Stomach (tissue), 9 donors: ENCODE data around the gene LMCD1. TPM values are rescaled to one million over a fixed set of nuclear protein-coding genes. Genes with fewer than 3 reads are reported as not detected.

Source experiments
- DNase-seq, 2 donors: peaks; one replicate each; pipeline versions ENCODE4 v3.0.0 to v3.0.0-alpha.2; 2013 to 2019
- H3K27ac ChIP-seq, 5 donors: fragments of 200-600 bp in 4 of 5; sonication (generic) in 4 of 5; one replicate each; pipeline ENCODE4 v1.5.1; 2013 to 2019; ENCODE audit warnings: mild to moderate bottlenecking in 1 of 5, moderate library complexity in 1 of 5
- H3K27me3 ChIP-seq, 3 donors: fragments of 200-600 bp; sonication (generic); one replicate each; pipeline ENCODE4 v1.5.1; 2017 to 2019; ENCODE audit warnings: mixed run types in 1 of 3
- H3K36me3 ChIP-seq, 4 donors: fragments of 200-600 bp; sonication (generic); 1 replicate in 3 of 4; 2 replicates in 1 of 4; pipeline ENCODE4 v1.5.1; 2016 to 2019
- H3K4me1 ChIP-seq, 4 donors: fragments of 200-600 bp; sonication (generic); one replicate each; pipeline ENCODE4 v1.5.1; 2016 to 2019
- H3K4me3 ChIP-seq, 4 donors: fragments of 200-600 bp; sonication (generic) in 3 of 4; one replicate each; pipeline ENCODE4 v1.5.1; 2016 to 2019; ENCODE audit warnings: mild to moderate bottlenecking in 1 of 4
- H3K9me3 ChIP-seq, 4 donors: fragments of 200-600 bp; sonication (generic); one replicate each; pipeline ENCODE4 v1.5.1; 2016 to 2019
- EP300 ChIP-seq: sonication (generic); formaldehyde crosslinking; IDR thresholded peaks from one replicate; pipeline ENCODE4 v1.6.1; 2017; ENCODE audit warnings: antibody characterized with exemption
- POLR2A ChIP-seq, 4 donors: fragments of 450-650 bp; IDR thresholded peaks; one replicate each; pipeline ENCODE4 v1.6.1; 2016; ENCODE audit warnings: antibody characterized with exemption in 4 of 4, control low read depth in 2 of 4, mild to moderate bottlenecking in 1 of 4, moderate library complexity in 1 of 4
- POLR2AphosphoS5 ChIP-seq, 3 donors: sonication (generic); formaldehyde crosslinking; IDR thresholded peaks; one replicate each; pipeline ENCODE4 v1.6.1; 2016; ENCODE audit warnings: antibody characterized with exemption in 3 of 3
- WGBS, 5 donors: extraction: QIAGEN DNeasy Blood & Tissue Kit in 3 of 5; methylation state at CpG; one replicate each; pipeline versions ENCODE4 v1.1.5 to v1.1.7; 2013 to 2018; 5-methylcytosine and 5-hydroxymethylcytosine counted together
- intact Hi-C: fragments of 100-400 bp; cut with DNase I; formaldehyde crosslinking; loops from one replicate; pipeline ENCODE4 v1.15.1; 2023; ENCODE audit warnings: low total_unique reads
- polyA plus RNA-seq, 3 donors: library from polyadenylated mRNA; stranded (reverse); fragments of 200-250 nt; gene quantifications; one replicate each; pipeline ENCODE4 v1.2.3, GENCODE V29; 2013
- total RNA-seq, 5 donors: library from RNA; depleted of rRNA; stranded (reverse); fragments of >200 nt; gene quantifications; one replicate each; pipeline versions ENCODE4 v1.1.0 to v1.2.3, GENCODE V29; 2014 to 2016
- TF ChIP-seq, protein P1 (sequence below), 7 experiments: fragments of 450-650 bp in 4 of 7; fragments of 200-600 bp in 3 of 7; sonication (generic) in 3 of 7; IDR thresholded peaks; one replicate each; pipeline ENCODE4 v1.5.1; 2016 to 2019; ENCODE audit warnings: antibody characterized with exemption in 7 of 7, control low read depth in 2 of 7, mild to moderate bottlenecking in 1 of 7
- donor health status: healthy with polysubstance abuse.
- donor health status: Bipolar disorder and iron deficiency.
- donor health status: healthy.

The LMCD1 gene
- total and polyA plus RNA-seq, 8 donors: 0.58 to 60.2 (median 23.7) TPM

GRCh38 chr3:8500989-8501370 lies 643 bp upstream of the LMCD1 start:
- TF ChIP-seq POLR2AphosphoS5 (IDR thresholded peaks at IDR 0.05): no peak
- TF ChIP-seq EP300: no peak

GRCh38 chr3:8503461-8503860 lies 1.8 kb downstream of the LMCD1 start:
- H3K36me3 ChIP-seq: no peaks in the 10 kb centered on the region
- no peaks in the 10 kb centered on the region for H3K27me3 ChIP-seq
- intact Hi-C loops: no loop called here
- TF ChIP-seq POLR2AphosphoS5 (IDR thresholded peaks at IDR 0.05): no peak
- TF ChIP-seq EP300: no peak
- TF ChIP-seq, protein P1, sequence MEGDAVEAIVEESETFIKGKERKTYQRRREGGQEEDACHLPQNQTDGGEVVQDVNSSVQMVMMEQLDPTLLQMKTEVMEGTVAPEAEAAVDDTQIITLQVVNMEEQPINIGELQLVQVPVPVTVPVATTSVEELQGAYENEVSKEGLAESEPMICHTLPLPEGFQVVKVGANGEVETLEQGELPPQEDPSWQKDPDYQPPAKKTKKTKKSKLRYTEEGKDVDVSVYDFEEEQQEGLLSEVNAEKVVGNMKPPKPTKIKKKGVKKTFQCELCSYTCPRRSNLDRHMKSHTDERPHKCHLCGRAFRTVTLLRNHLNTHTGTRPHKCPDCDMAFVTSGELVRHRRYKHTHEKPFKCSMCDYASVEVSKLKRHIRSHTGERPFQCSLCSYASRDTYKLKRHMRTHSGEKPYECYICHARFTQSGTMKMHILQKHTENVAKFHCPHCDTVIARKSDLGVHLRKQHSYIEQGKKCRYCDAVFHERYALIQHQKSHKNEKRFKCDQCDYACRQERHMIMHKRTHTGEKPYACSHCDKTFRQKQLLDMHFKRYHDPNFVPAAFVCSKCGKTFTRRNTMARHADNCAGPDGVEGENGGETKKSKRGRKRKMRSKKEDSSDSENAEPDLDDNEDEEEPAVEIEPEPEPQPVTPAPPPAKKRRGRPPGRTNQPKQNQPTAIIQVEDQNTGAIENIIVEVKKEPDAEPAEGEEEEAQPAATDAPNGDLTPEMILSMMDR (IDR thresholded peaks at IDR 0.05): no peak
- no peak for TF ChIP-seq POLR2A (IDR thresholded peaks at IDR 0.05)
- H3K9me3 ChIP-seq: no peaks in the 10 kb centered on the region
- DNase-seq: no peak
- peaks cover 24 to 74% (median 54%) of the 10 kb centered on the region in 4 donors for H3K4me1 ChIP-seq
- 26 to 56% (median 35%) methylated on average over 1 of the region's 1 CpG for WGBS, 5 donors
- H3K4me3 ChIP-seq: peak overlapping the region; percentile 5 to 45 (median 36)
- H3K27ac ChIP-seq: peak overlapping the region in 4 of 5 donors; percentile 71 to 80 (median 78)

More at GRCh38 chr3:8500989-8501370, 643 bp upstream of the LMCD1 start:
- Histone ChIP-seq H3K4me1 (peaks cover 20 to 54% (median 40%) of the 10 kb centered on the region in 4 donors), H3K27me3 (no peaks in the 10 kb centered on the region), H3K4me3 (peak overlapping the region; percentile 40 to 52 (median 46)), H3K36me3 (no peaks in the 10 kb centered on the region), H3K9me3 (no peaks in the 10 kb centered on the region), H3K27ac (peak overlapping the region; percentile 87 to 95 (median 90))
- 2 to 7% (median 6%) methylated on average over 8 of the region's 8 CpGs for WGBS, 5 donors
- DNase-seq: no peak
- intact Hi-C loops: no loop called here

DNA sequence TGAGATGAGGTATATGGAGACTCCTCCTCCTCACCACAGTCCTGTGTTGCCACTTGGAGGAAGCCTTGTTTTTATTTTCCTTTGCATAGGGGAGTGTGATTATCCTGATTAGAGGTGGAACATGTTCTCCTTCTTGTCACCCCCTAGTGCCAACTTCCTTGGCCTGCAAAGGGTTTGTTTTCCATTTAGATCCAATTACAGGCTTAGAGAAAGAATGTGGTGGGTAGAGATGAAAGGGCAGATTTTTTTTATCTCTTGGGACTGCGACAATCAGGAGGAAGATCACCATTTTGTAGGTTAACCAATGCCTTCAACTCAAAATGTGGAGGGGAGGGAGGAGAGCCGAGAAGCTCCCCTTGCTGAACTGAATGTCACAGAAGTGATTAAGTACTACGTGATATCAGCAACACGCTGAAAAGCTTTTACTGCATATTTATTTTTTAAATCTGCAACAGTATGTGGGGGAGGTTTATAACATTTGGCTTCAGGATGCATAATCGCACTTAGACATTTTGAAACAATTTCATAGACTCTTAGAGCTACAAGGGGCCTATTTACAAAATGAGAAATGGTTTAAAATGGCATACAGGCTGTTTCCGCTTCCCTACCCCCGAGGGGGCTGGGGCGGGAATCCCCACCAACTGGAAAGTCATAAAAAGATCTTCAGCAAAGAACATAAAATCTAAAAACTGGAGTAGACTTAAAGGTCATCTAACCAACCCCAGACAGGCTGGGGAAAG lies 2.4 kb downstream of the LMCD1 start:
- Histone ChIP-seq H3K36me3 (no peaks in the 10 kb centered on the region), H3K4me1 (peaks cover 26 to 75% (median 57%) of the 10 kb centered on the region in 4 donors), H3K4me3 (peak overlapping the region; percentile 5 to 45 (median 36)), H3K27me3 (no peaks in the 10 kb centered on the region), H3K27ac (peak overlapping the region; percentile 42 to 80 (median 77)), H3K9me3 (no peaks in the 10 kb centered on the region)
- TF ChIP-seq, protein P1 (IDR thresholded peaks at IDR 0.05): no peak
- TF ChIP-seq EP300 (no peak), POLR2AphosphoS5 (IDR thresholded peaks at IDR 0.05) (no peak), POLR2A (IDR thresholded peaks at IDR 0.05) (no peak)
- DNase-seq: peak in 1 of 2 donors; percentile 56
- 28 to 40% (median 31%) methylated on average over 8 of the region's 8 CpGs for WGBS, 5 donors
- intact Hi-C loops: no loop called here

- Histone ChIP-seq H3K27ac (peak overlapping the region; percentile 42 to 80 (median 77)), H3K9me3 (no peaks in the 10 kb centered on the region), H3K36me3 (no peaks in the 10 kb centered on the region), H3K4me3 (peak overlapping the region in 3 of 4 donors; percentile 32 to 45 (median 41)), H3K4me1 (peaks cover 32 to 79% (median 59%) of the 10 kb centered on the region in 4 donors), H3K27me3 (no peaks in the 10 kb centered on the region)
- no peak for TF ChIP-seq POLR2A (IDR thresholded peaks at IDR 0.05)
- TF ChIP-seq, protein P1 (IDR thresholded peaks at IDR 0.05): no peak
- no peak for TF ChIP-seq POLR2AphosphoS5 (IDR thresholded peaks at IDR 0.05)
- TF ChIP-seq EP300: no peak
- intact Hi-C loops: no loop called here
- WGBS, 5 donors: 56 to 73% (median 63%) methylated on average over 4 of the region's 4 CpGs
- no peak for DNase-seq
Measured at GRCh38 chr3:8504611-8504973, 3.0 kb downstream of the LMCD1 start.

DNA sequence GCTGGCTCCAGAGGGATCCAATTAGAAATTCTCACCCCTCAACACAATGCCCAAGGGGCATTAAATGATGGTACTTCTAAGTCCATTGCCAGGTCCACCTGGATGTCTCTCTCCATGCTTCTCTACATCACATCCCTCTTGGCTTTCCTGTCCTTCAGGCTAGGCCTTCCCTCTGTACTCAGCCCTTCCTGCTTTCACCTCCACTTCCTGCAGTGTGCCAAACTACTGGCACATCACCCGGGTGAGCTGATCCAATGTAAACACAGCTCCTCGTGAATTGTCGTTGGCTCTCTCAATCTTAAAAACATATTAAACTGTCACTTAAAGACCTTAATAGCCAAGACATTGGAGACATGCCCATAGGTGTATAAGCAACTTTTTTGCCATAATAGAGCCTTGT lies 4.0 kb downstream of the LMCD1 start:
- DNase-seq: peak; percentile 54 to 68
- peak overlapping the region; percentile 34 to 80 (median 77) for H3K27ac ChIP-seq
- H3K36me3 ChIP-seq: no peaks in the 10 kb centered on the region
- H3K4me3 ChIP-seq: peak overlapping the region in 2 of 4 donors; percentile 41 to 45
- H3K27me3 ChIP-seq: no peaks in the 10 kb centered on the region
- 8 to 20% (median 12%) methylated on average over 3 of the region's 3 CpGs for WGBS, 5 donors
- H3K9me3 ChIP-seq: no peaks in the 10 kb centered on the region
- H3K4me1 ChIP-seq: peaks cover 38 to 78% (median 57%) of the 10 kb centered on the region in 4 donors
- intact Hi-C loops: no loop called here
- TF ChIP-seq POLR2A (IDR thresholded peaks at IDR 0.05) (no peak), EP300 (no peak), POLR2AphosphoS5 (IDR thresholded peaks at IDR 0.05) (peak in 2 of 3 donors; percentile 23 to 64)
- TF ChIP-seq, protein P1 (IDR thresholded peaks at IDR 0.05): no peak
